Esophagus muscularis mucosa (tissue), 4 donors: ENCODE results near the gene BRCA1.
A peak's percentile ranks its signal among the peaks of the same experiment; 100 is the strongest.

Source experiments
- CTCF ChIP-seq, 3 experiments: fragments of 200-600 bp in 2 of 3; fragments of 450-650 bp in 1 of 3; sonication (generic) in 2 of 3; IDR thresholded peaks; one replicate each; pipeline ENCODE4 v1.5.1; 2017 to 2019; ENCODE audit warnings: antibody characterized with exemption in 3 of 3, mild to moderate bottlenecking in 2 of 3, moderate library complexity in 1 of 3
- EP300 ChIP-seq: sonication (generic); formaldehyde crosslinking; IDR thresholded peaks from one replicate; pipeline ENCODE4 v1.6.1; 2017; ENCODE audit warnings: antibody characterized with exemption
- POLR2A ChIP-seq: fragments of 450-650 bp; IDR thresholded peaks from one replicate; pipeline ENCODE4 v1.6.1; 2017; ENCODE audit warnings: antibody characterized with exemption, moderate library complexity, mild to moderate bottlenecking, low read depth
- POLR2AphosphoS5 ChIP-seq, 2 donors: sonication (generic); formaldehyde crosslinking; IDR thresholded peaks; one replicate each; pipeline ENCODE4 v1.6.1; 2017; ENCODE audit warnings: antibody characterized with exemption in 2 of 2

- peak; percentile 72 to 86 (median 85) for TF ChIP-seq CTCF (IDR thresholded peaks at IDR 0.05)
- TF ChIP-seq EP300: no peak
- TF ChIP-seq POLR2AphosphoS5 (IDR thresholded peaks at IDR 0.05): peak; percentile 67 to 72
- no peak for TF ChIP-seq POLR2A
Measured at GRCh38 chr17:43024407-43025289, 100.5 kb downstream of the BRCA1 start, which contains the start of gene RND2.
